Thyroid gland (tissue), 4 donors: ENCODE measurements around the gene SPZ1.

ENCODE experiments used
- CTCF ChIP-seq, 6 experiments: fragments of 200-600 bp in 3 of 6; fragments of 450-650 bp in 3 of 6; sonication (generic) in 3 of 6; IDR thresholded peaks; one replicate each; pipeline ENCODE4 v1.5.1; 2016 to 2019; ENCODE audit warnings: antibody characterized with exemption in 6 of 6, mild to moderate bottlenecking in 2 of 6, inconsistent platforms in 1 of 6, moderate library complexity in 1 of 6
- POLR2A ChIP-seq, 2 donors: fragments of 450-650 bp; IDR thresholded peaks; one replicate each; pipeline ENCODE4 v1.6.1; 2017; ENCODE audit warnings: antibody characterized with exemption in 2 of 2, mild to moderate bottlenecking in 2 of 2, moderate library complexity in 1 of 2

GRCh38 chr5:80355686-80356085, 35.9 kb downstream of the SPZ1 start:
- TF ChIP-seq CTCF (IDR thresholded peaks at IDR 0.05), result no peak
- TF ChIP-seq POLR2A (IDR thresholded peaks at IDR 0.05), result no peak
